ENCODE results near the gene BARX2.

Gene BARX2

GRCh38 chr11:129457321-129457720 is 81.7 kb downstream of the BARX2 start:
- FAIRE-seq, result no peak
- DNase-seq (ENCODE audit: insufficient read length, low spot score), result no peak
- no peak for TF ChIP-seq PAX5 (IDR thresholded peaks at IDR 0.05; ENCODE audit: insufficient read depth, low read length, severe bottlenecking)
- TF ChIP-seq POLR2AphosphoS5 (IDR thresholded peaks at IDR 0.05; ENCODE audit: low read depth, low read length), result no peak
- no peak for TF ChIP-seq POU2F2 (IDR thresholded peaks at IDR 0.05; ENCODE audit: low read depth, low read length)
- no peak for TF ChIP-seq TAF1 (IDR thresholded peaks at IDR 0.05; ENCODE audit: low read depth, low read length)

GRCh38 chr11:129458278-129458677 is 82.6 kb downstream of the BARX2 start:
- no peak for DNase-seq (ENCODE audit: insufficient read length, low spot score)
- TF ChIP-seq TAF1 (IDR thresholded peaks at IDR 0.05; ENCODE audit: low read depth, low read length) (no peak), POU2F2 (IDR thresholded peaks at IDR 0.05; ENCODE audit: low read depth, low read length) (no peak), POLR2AphosphoS5 (IDR thresholded peaks at IDR 0.05; ENCODE audit: low read depth, low read length) (no peak), SPI1 (IDR thresholded peaks at IDR 0.05; ENCODE audit: low read depth, low read length) (no peak)
- FAIRE-seq, result no peak

GRCh38 chr11:129458756-129459535 is 83.3 kb downstream of the BARX2 start:
- TF ChIP-seq POU2F2 (IDR thresholded peaks at IDR 0.05; ENCODE audit: low read depth, low read length) (no peak), PAX5 (IDR thresholded peaks at IDR 0.05; ENCODE audit: insufficient read depth, low read length, severe bottlenecking) (no peak), SPI1 (IDR thresholded peaks at IDR 0.05; ENCODE audit: low read depth, low read length) (no peak), TAF1 (IDR thresholded peaks at IDR 0.05; ENCODE audit: low read depth, low read length) (no peak), POLR2A (IDR thresholded peaks at IDR 0.05; ENCODE audit: low read depth, low read length) (no peak), POLR2AphosphoS5 (IDR thresholded peaks at IDR 0.05; ENCODE audit: low read depth, low read length) (no peak)
- FAIRE-seq (no peak), DNase-seq (ENCODE audit: insufficient read length, low spot score) (no peak)

- DNase-seq (ENCODE audit: insufficient read length, low spot score) (no peak), FAIRE-seq (no peak)
- TF ChIP-seq POU2F2 (IDR thresholded peaks at IDR 0.05; ENCODE audit: low read depth, low read length), result no peak
- TF ChIP-seq TAF1 (IDR thresholded peaks at IDR 0.05; ENCODE audit: low read depth, low read length), result no peak
- no peak for TF ChIP-seq PAX5 (IDR thresholded peaks at IDR 0.05; ENCODE audit: insufficient read depth, low read length, severe bottlenecking)
- no peak for TF ChIP-seq POLR2A (IDR thresholded peaks at IDR 0.05; ENCODE audit: low read depth, low read length)
These were observed 85.1 kb downstream of the BARX2 start for GRCh38 chr11:129460714-129461113.

- DNase-seq (ENCODE audit: insufficient read length, low spot score) (no peak), FAIRE-seq (no peak)
- TF ChIP-seq POU2F2 (IDR thresholded peaks at IDR 0.05; ENCODE audit: low read depth, low read length) (no peak), TAF1 (IDR thresholded peaks at IDR 0.05; ENCODE audit: low read depth, low read length) (no peak), SPI1 (IDR thresholded peaks at IDR 0.05; ENCODE audit: low read depth, low read length) (no peak), POLR2AphosphoS5 (IDR thresholded peaks at IDR 0.05; ENCODE audit: low read depth, low read length) (no peak), PAX5 (IDR thresholded peaks at IDR 0.05; ENCODE audit: insufficient read depth, low read length, severe bottlenecking) (no peak), POLR2A (IDR thresholded peaks at IDR 0.05; ENCODE audit: low read depth, low read length) (no peak)
These were observed 108.4 kb downstream of the BARX2 start for GRCh38 chr11:129484068-129484467.

GRCh38 chr11:129489249-129489648 is 113.6 kb downstream of the BARX2 start:
- DNase-seq (ENCODE audit: insufficient read length, low spot score) (no peak), FAIRE-seq (no peak)
- TF ChIP-seq POLR2A (IDR thresholded peaks at IDR 0.05; ENCODE audit: low read depth, low read length), result no peak
- no peak for TF ChIP-seq PAX5 (IDR thresholded peaks at IDR 0.05; ENCODE audit: insufficient read depth, low read length, severe bottlenecking)
- no peak for TF ChIP-seq TAF1 (IDR thresholded peaks at IDR 0.05; ENCODE audit: low read depth, low read length)
- no peak for TF ChIP-seq POU2F2 (IDR thresholded peaks at IDR 0.05; ENCODE audit: low read depth, low read length)
- no peak for TF ChIP-seq SPI1 (IDR thresholded peaks at IDR 0.05; ENCODE audit: low read depth, low read length)
- TF ChIP-seq POLR2AphosphoS5 (IDR thresholded peaks at IDR 0.05; ENCODE audit: low read depth, low read length), result no peak

GRCh38 chr11:129490004-129490403 is 114.4 kb downstream of the BARX2 start:
- TF ChIP-seq TAF1 (IDR thresholded peaks at IDR 0.05; ENCODE audit: low read depth, low read length), result no peak
- no peak for TF ChIP-seq POLR2AphosphoS5 (IDR thresholded peaks at IDR 0.05; ENCODE audit: low read depth, low read length)
- no peak for TF ChIP-seq SPI1 (IDR thresholded peaks at IDR 0.05; ENCODE audit: low read depth, low read length)
- no peak for TF ChIP-seq PAX5 (IDR thresholded peaks at IDR 0.05; ENCODE audit: insufficient read depth, low read length, severe bottlenecking)
- no peak for TF ChIP-seq POU2F2 (IDR thresholded peaks at IDR 0.05; ENCODE audit: low read depth, low read length)
- DNase-seq (ENCODE audit: insufficient read length, low spot score) (no peak), FAIRE-seq (no peak)

GRCh38 chr11:129493746-129494145 is 118.1 kb downstream of the BARX2 start:
- no peak for TF ChIP-seq POLR2A (IDR thresholded peaks at IDR 0.05; ENCODE audit: low read depth, low read length)
- no peak for TF ChIP-seq SPI1 (IDR thresholded peaks at IDR 0.05; ENCODE audit: low read depth, low read length)
- no peak for TF ChIP-seq POU2F2 (IDR thresholded peaks at IDR 0.05; ENCODE audit: low read depth, low read length)
- FAIRE-seq (no peak), DNase-seq (ENCODE audit: insufficient read length, low spot score) (no peak)

Data from GM12891 (cell line).